Hepatocyte (in vitro differentiated cells): ENCODE data around the gene CAB39. TPM values are rescaled to one million over a fixed set of nuclear protein-coding genes. Genes with fewer than 3 reads are reported as not detected.
A peak's percentile ranks its signal among the peaks of the same experiment; 100 is the strongest.

Experiments used
- DNase-seq: peaks from one replicate; pipeline ENCODE4 v3.0.0-alpha.2; 2016; ENCODE audit warnings: low spot score
- H2AFZ ChIP-seq: fragments of 200-600 bp; sonication (generic); 2 replicates; pipeline ENCODE4 v1.6.0; 2016; ENCODE audit warnings: antibody characterized with exemption, mild to moderate bottlenecking
- H3K27ac ChIP-seq: fragments of 200-600 bp; sonication (generic); 2 replicates; pipeline ENCODE4 v1.5.1; 2016; ENCODE audit warnings: mild to moderate bottlenecking
- H3K27me3 ChIP-seq: fragments of 200-600 bp; sonication (generic); 2 replicates; pipeline ENCODE4 v1.6.1; 2016
- H3K36me3 ChIP-seq: fragments of 200-600 bp; sonication (generic); replicated peaks from 2 replicates; pipeline ENCODE4 v1.5.1; 2016; ENCODE audit warnings: low read depth; ENCODE audit not compliant: insufficient read depth
- H3K4me1 ChIP-seq: fragments of 200-600 bp; sonication (generic); 2 replicates; pipeline ENCODE4 v1.5.1; 2016; ENCODE audit warnings: mild to moderate bottlenecking, moderate library complexity; ENCODE audit not compliant: insufficient read depth
- H3K4me2 ChIP-seq: fragments of 200-600 bp; sonication (generic); 2 replicates; pipeline ENCODE4 v1.6.0; 2016
- H3K4me3 ChIP-seq: fragments of 200-600 bp; sonication (generic); 2 replicates; pipeline ENCODE4 v1.5.1; 2016; ENCODE audit warnings: mild to moderate bottlenecking
- H3K79me2 ChIP-seq: fragments of 200-600 bp; sonication (generic); 2 replicates; pipeline ENCODE4 v1.6.0; 2017; ENCODE audit warnings: mild to moderate bottlenecking
- H3K9me2 ChIP-seq: fragments of 200-600 bp; sonication (generic); replicated peaks from 2 replicates; pipeline ENCODE4 v1.6.0; 2017; ENCODE audit warnings: mild to moderate bottlenecking; ENCODE audit not compliant: insufficient read depth
- H3K9me3 ChIP-seq: fragments of 200-600 bp; sonication (generic); 2 replicates; pipeline ENCODE4 v1.5.1; 2016; ENCODE audit warnings: low read depth, mild to moderate bottlenecking
- H4K20me1 ChIP-seq: fragments of 200-600 bp; sonication (generic); 2 replicates; pipeline ENCODE4 v1.6.0; 2016; ENCODE audit warnings: mild to moderate bottlenecking; ENCODE audit not compliant: insufficient read depth, poor library complexity, severe bottlenecking
- EZH2 ChIP-seq: fragments of 200-600 bp; sonication (generic); IDR thresholded peaks from 2 replicates; pipeline ENCODE4 v1.6.1; 2016; ENCODE audit warnings: antibody characterized with exemption, mild to moderate bottlenecking, borderline replicate concordance
- EZH2phosphoT487 ChIP-seq: fragments of 200-600 bp; sonication (generic); IDR thresholded peaks from one replicate; pipeline ENCODE4 v1.6.1; 2018; ENCODE audit warnings: antibody characterized with exemption, mild to moderate bottlenecking, low read depth, moderate library complexity; ENCODE audit not compliant: unreplicated experiment, severe bottlenecking
- WGBS: methylation state at CpG from one replicate; pipeline ENCODE4 v1.1.6; 2016; ENCODE audit warnings: low lambda C conversion rate; ENCODE audit errors: missing lambda C conversion rate; 5-methylcytosine and 5-hydroxymethylcytosine counted together
- polyA plus RNA-seq: library from polyadenylated mRNA; unstranded; fragments of >200 nt; fragmentation: Nextera tagmentation; extraction: Ambion mirVana; gene quantifications from 2 replicates; pipeline ENCODE4 v1.2.1, GENCODE V29; 2016
- total RNA-seq: library from RNA; depleted of rRNA; stranded (reverse); fragments of >200 nt; gene quantifications from 2 replicates; pipeline ENCODE4 v1.2.3, GENCODE V29; 2014
- TF ChIP-seq, protein P1 (sequence below): fragments of 200-600 bp; sonication (generic); IDR thresholded peaks from 2 replicates; pipeline ENCODE4 v1.5.1; 2016; ENCODE audit warnings: antibody characterized with exemption, mild to moderate bottlenecking; ENCODE audit not compliant: poor library complexity

Gene CAB39
- total and polyA plus RNA-seq, 2 experiments from 2014 or later, result 38.5 to 84.4 TPM

DNA sequence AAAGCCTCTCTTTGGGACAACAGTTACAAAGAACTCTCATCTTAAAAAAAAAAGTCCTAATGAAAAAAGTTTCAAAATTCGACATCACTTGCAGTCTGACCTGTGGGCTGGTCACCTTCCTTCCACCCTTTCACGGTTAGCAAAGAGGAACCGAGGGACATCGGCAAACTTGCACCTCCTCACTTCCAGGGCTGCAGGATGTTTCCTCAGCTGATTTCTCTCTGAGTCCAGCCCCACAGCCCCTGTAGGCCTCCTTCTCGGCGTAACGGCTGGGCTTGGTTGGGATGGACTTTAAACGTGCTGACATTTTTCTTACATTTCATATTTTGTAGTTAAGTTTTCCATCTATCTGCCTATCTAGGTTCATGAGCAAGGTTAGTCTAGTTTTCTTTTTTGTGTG lies 5.7 kb upstream of the CAB39 start:
- TF ChIP-seq, protein P1, sequence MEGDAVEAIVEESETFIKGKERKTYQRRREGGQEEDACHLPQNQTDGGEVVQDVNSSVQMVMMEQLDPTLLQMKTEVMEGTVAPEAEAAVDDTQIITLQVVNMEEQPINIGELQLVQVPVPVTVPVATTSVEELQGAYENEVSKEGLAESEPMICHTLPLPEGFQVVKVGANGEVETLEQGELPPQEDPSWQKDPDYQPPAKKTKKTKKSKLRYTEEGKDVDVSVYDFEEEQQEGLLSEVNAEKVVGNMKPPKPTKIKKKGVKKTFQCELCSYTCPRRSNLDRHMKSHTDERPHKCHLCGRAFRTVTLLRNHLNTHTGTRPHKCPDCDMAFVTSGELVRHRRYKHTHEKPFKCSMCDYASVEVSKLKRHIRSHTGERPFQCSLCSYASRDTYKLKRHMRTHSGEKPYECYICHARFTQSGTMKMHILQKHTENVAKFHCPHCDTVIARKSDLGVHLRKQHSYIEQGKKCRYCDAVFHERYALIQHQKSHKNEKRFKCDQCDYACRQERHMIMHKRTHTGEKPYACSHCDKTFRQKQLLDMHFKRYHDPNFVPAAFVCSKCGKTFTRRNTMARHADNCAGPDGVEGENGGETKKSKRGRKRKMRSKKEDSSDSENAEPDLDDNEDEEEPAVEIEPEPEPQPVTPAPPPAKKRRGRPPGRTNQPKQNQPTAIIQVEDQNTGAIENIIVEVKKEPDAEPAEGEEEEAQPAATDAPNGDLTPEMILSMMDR, result no peak
- TF ChIP-seq EZH2phosphoT487, result no peak
- TF ChIP-seq EZH2, result no peak
- no peaks in the 10 kb centered on the region for H3K27me3 ChIP-seq
- 88% methylated on average over 8 of the region's 8 CpGs for WGBS
- H3K36me3 ChIP-seq, result no peaks in the 10 kb centered on the region
- H2AFZ ChIP-seq, result no peak overlapping the region
- no peaks in the 10 kb centered on the region for H3K79me2 ChIP-seq
- H3K9me3 ChIP-seq, result no peaks in the 10 kb centered on the region
- no peaks in the 10 kb centered on the region for H4K20me1 ChIP-seq
- no peaks in the 10 kb centered on the region for H3K9me2 ChIP-seq
- peak overlapping the region; percentile 84 for H3K27ac ChIP-seq
- H3K4me1 ChIP-seq, result peaks cover 5% of the 10 kb centered on the region
- no peak overlapping the region for H3K4me2 ChIP-seq
- H3K4me3 ChIP-seq, result no peak overlapping the region
- no peak for DNase-seq

DNA sequence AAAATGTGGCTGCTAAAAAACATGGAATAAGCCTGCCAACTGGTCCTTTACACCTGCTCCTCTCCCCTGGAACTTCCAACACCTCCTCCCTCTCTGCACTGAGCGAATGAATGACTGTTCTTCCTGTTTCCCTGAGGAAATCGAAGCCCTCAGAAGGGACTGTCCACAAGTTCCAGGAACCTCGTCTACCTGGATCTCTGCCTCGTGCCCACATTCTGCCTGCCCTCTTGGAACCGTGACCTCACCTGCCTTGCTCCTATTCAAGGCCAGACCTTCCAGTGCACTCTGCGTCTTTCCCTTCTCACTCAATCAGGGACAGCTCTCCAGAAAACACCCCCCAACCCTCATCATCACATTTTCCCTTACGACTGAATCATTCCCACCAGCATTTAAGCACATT lies 4.4 kb upstream of the CAB39 start:
- H3K4me1 ChIP-seq, result peaks cover 5% of the 10 kb centered on the region
- H3K4me2 ChIP-seq, result no peak overlapping the region
- no peaks in the 10 kb centered on the region for H3K36me3 ChIP-seq
- H3K9me3 ChIP-seq, result no peaks in the 10 kb centered on the region
- no peak overlapping the region for H3K4me3 ChIP-seq
- 85% methylated on average over 7 of the region's 7 CpGs for WGBS
- no peak overlapping the region for H3K27ac ChIP-seq
- TF ChIP-seq EZH2 (no peak), EZH2phosphoT487 (no peak)
- H2AFZ ChIP-seq, result no peak overlapping the region
- no peaks in the 10 kb centered on the region for H3K9me2 ChIP-seq
- no peaks in the 10 kb centered on the region for H4K20me1 ChIP-seq
- DNase-seq, result no peak
- no peaks in the 10 kb centered on the region for H3K27me3 ChIP-seq
- peaks cover 3% of the 10 kb centered on the region for H3K79me2 ChIP-seq

DNA sequence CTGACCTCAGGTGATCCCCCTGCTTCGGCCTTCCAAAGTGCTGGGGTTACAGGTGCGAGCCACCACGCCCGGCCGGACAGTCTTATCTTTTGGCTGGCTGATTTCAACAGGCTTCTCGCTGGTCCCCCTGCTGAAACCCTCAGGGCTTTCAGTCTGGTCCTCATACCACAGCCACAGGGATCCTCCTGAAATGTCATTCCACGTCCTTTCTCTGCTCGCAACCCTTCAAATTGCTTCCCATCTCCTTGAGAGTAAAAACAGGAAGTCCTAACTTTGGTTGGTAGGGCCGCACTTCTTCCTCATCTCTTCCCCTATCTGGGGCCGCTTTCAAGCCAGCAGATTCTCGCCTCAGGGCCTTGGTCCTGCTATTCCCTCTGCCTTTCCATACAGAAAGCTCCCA lies 1.4 kb upstream of the CAB39 start:
- H3K9me3 ChIP-seq, result no peaks in the 10 kb centered on the region
- DNase-seq, result no peak
- H3K79me2 ChIP-seq, result peaks cover 33% of the 10 kb centered on the region
- H3K27ac ChIP-seq, result no peak overlapping the region
- no peak overlapping the region for H3K4me2 ChIP-seq
- no peaks in the 10 kb centered on the region for H3K9me2 ChIP-seq
- TF ChIP-seq, protein P1, result no peak
- TF ChIP-seq EZH2 (no peak), EZH2phosphoT487 (no peak)
- H4K20me1 ChIP-seq, result peaks cover 25% of the 10 kb centered on the region
- peaks cover 21% of the 10 kb centered on the region for H3K4me1 ChIP-seq
- no peaks in the 10 kb centered on the region for H3K36me3 ChIP-seq
- no peak overlapping the region for H2AFZ ChIP-seq
- H3K27me3 ChIP-seq, result no peaks in the 10 kb centered on the region
- 92% methylated on average over 11 of the region's 11 CpGs for WGBS
- no peak overlapping the region for H3K4me3 ChIP-seq

DNA sequence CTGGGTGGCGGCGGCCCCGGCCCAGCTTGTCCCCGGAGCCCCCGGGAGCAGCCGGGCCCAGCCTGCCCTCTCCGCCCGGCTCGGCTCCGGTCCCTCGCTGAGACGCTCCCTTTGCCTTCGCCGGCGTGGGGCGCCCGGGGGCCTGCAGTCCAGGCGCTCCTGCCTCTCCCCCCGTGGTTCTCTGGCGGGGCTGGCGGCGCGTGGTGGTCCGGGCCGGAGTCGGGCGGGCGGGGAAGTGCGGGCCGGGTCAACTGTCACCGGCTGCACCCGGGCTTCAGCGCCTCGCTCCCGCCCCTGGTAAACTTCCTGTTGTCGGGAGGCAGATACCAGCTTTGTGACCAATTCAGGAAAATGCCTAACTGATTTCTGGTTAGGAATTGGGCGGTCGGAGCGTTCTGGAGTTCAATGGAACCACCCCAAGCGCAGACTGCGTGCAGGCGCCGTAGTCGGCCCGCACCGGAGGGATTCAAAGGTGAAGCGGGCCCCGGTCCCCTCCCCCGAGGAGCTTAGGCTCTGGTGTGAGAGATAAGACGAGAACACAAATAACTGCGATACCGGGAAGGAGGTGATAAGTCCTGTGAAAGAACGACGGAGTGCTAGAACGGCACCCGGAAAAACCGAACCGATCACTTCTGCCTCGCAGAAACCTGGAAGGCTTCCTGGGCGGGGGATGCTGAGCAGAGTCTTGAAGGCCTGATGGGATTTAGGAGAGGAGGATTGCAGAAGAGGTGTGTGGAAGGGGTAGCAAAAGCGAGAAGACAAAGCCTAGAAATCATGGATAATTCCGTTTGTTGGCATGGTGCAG lies 891 bp downstream of the CAB39 start:
- peak; percentile 76 for DNase-seq
- Histone ChIP-seq H3K9me2 (no peaks in the 10 kb centered on the region), H3K27me3 (no peaks in the 10 kb centered on the region), H3K27ac (peak overlapping the region; percentile 97), H3K36me3 (no peaks in the 10 kb centered on the region), H3K4me2 (peak overlapping the region; percentile 81), H4K20me1 (peaks cover 48% of the 10 kb centered on the region), H3K4me1 (peaks cover 21% of the 10 kb centered on the region), H3K4me3 (peak overlapping the region; percentile 98), H2AFZ (peak overlapping the region; percentile 5), H3K79me2 (peaks cover 57% of the 10 kb centered on the region), H3K9me3 (no peaks in the 10 kb centered on the region)
- TF ChIP-seq EZH2phosphoT487 (no peak), EZH2 (no peak)
- TF ChIP-seq, protein P1, result no peak
- WGBS, result under 1% methylated on average over 48 of the region's 62 CpGs
